ENCODE data around the gene MSTO1. TPM values are rescaled to one million over a fixed set of nuclear protein-coding genes. Genes with fewer than 3 reads are reported as not detected.

The MSTO1 gene
- total RNA-seq, 1 donor from 2014 or later: 42.6 TPM

GRCh38 chr1:155643230-155643629 lies 33.2 kb downstream of the MSTO1 start:
- peaks cover 9% of the 10 kb centered on the region for H3K36me3 Mint-ChIP-seq (ENCODE audit: low read depth)
- H3K9me3 Mint-ChIP-seq (ENCODE audit: low read depth): peaks cover 24% of the 10 kb centered on the region
- no peak for TF ChIP-seq CTCF (IDR thresholded peaks at IDR 0.05)
- no peak for DNase-seq (ENCODE audit: low spot score)
- no peak overlapping the region for H3K27ac Mint-ChIP-seq (ENCODE audit: unreplicated experiment)
- no peaks in the 10 kb centered on the region for H3K27me3 Mint-ChIP-seq (ENCODE audit: low read depth)
- H3K4me3 Mint-ChIP-seq (ENCODE audit: unreplicated experiment): no peak overlapping the region
- H3K4me1 Mint-ChIP-seq (ENCODE audit: low read depth): peaks cover 10% of the 10 kb centered on the region

GRCh38 chr1:155645034-155645598 lies 35.1 kb downstream of the MSTO1 start:
- Mint-ChIP-seq H3K27me3 (ENCODE audit: low read depth) (no peaks in the 10 kb centered on the region), H3K27ac (ENCODE audit: unreplicated experiment) (no peak overlapping the region), H3K9me3 (ENCODE audit: low read depth) (peaks cover 24% of the 10 kb centered on the region), H3K4me3 (ENCODE audit: unreplicated experiment) (no peak overlapping the region), H3K36me3 (ENCODE audit: low read depth) (peaks cover 9% of the 10 kb centered on the region), H3K4me1 (ENCODE audit: low read depth) (peaks cover 17% of the 10 kb centered on the region)
- TF ChIP-seq CTCF (IDR thresholded peaks at IDR 0.05): no peak
- DNase-seq (ENCODE audit: low spot score): no peak

GRCh38 chr1:155645648-155646047 lies 35.6 kb downstream of the MSTO1 start:
- Mint-ChIP-seq H3K36me3 (ENCODE audit: low read depth) (peaks cover 9% of the 10 kb centered on the region), H3K4me1 (ENCODE audit: low read depth) (peaks cover 17% of the 10 kb centered on the region), H3K27me3 (ENCODE audit: low read depth) (no peaks in the 10 kb centered on the region), H3K27ac (ENCODE audit: unreplicated experiment) (no peak overlapping the region), H3K4me3 (ENCODE audit: unreplicated experiment) (no peak overlapping the region), H3K9me3 (ENCODE audit: low read depth) (peaks cover 22% of the 10 kb centered on the region)
- DNase-seq (ENCODE audit: low spot score): no peak
- TF ChIP-seq CTCF (IDR thresholded peaks at IDR 0.05): no peak

GRCh38 chr1:155646307-155646706 lies 36.3 kb downstream of the MSTO1 start:
- Mint-ChIP-seq H3K4me3 (ENCODE audit: unreplicated experiment) (no peak overlapping the region), H3K27ac (ENCODE audit: unreplicated experiment) (no peak overlapping the region), H3K9me3 (ENCODE audit: low read depth) (peaks cover 22% of the 10 kb centered on the region), H3K36me3 (ENCODE audit: low read depth) (peaks cover 9% of the 10 kb centered on the region), H3K4me1 (ENCODE audit: low read depth) (peaks cover 18% of the 10 kb centered on the region), H3K27me3 (ENCODE audit: low read depth) (no peaks in the 10 kb centered on the region)
- DNase-seq (ENCODE audit: low spot score): no peak
- TF ChIP-seq CTCF (IDR thresholded peaks at IDR 0.05): no peak

- H3K27ac Mint-ChIP-seq (ENCODE audit: unreplicated experiment): peak overlapping the region; percentile 83
- H3K27me3 Mint-ChIP-seq (ENCODE audit: low read depth): no peaks in the 10 kb centered on the region
- peak; percentile 80 for TF ChIP-seq CTCF (IDR thresholded peaks at IDR 0.05)
- no peaks in the 10 kb centered on the region for H3K36me3 Mint-ChIP-seq (ENCODE audit: low read depth)
- H3K4me1 Mint-ChIP-seq (ENCODE audit: low read depth): peaks cover 24% of the 10 kb centered on the region
- peak overlapping the region; percentile 52 for H3K4me3 Mint-ChIP-seq (ENCODE audit: unreplicated experiment)
- peaks cover 4% of the 10 kb centered on the region for H3K9me3 Mint-ChIP-seq (ENCODE audit: low read depth)
- no peak for DNase-seq (ENCODE audit: low spot score)
Observed at GRCh38 chr1:155648207-155649147, 38.5 kb downstream of the MSTO1 start.

All from chondrocyte (in vitro differentiated cells).